Left lung (tissue), 10 donors: ENCODE measurements around the gene AMELY. TPM values are rescaled to one million over a fixed set of nuclear protein-coding genes. Genes with fewer than 3 reads are reported as not detected.

ENCODE experiments used
- ATAC-seq: fragments of 200-7000 bp; cut with Tn5 transposase; one replicate; pipeline ENCODE4 v1.9.1; 2020; ENCODE audit warnings: moderate library complexity
- DNase-seq, 4 donors: peaks; one replicate each; pipeline ENCODE4 v3.0.0-alpha.2; 2013 to 2020
- H3K27ac ChIP-seq, 2 donors: fragments of 200-600 bp; sonication (generic) in 1 of 2; one replicate each; pipeline versions ENCODE4 v1.5.0 to v1.8.0; 2020 to 2021
- H3K27me3 ChIP-seq, 2 donors: fragments of 200-600 bp; sonication (generic) in 1 of 2; one replicate each; pipeline versions ENCODE4 v1.5.0 to v1.8.0; 2020 to 2021
- H3K36me3 ChIP-seq, 2 donors: fragments of 200-600 bp; sonication (generic) in 1 of 2; one replicate each; pipeline versions ENCODE4 v1.5.0 to v1.8.0; 2020 to 2021
- H3K4me1 ChIP-seq, 2 donors: fragments of 200-600 bp; one replicate each; pipeline ENCODE4 v1.8.0; 2021
- H3K4me3 ChIP-seq, 2 donors: fragments of 200-600 bp; sonication (generic) in 1 of 2; one replicate each; pipeline versions ENCODE4 v1.5.0 to v1.8.0; 2020 to 2021; ENCODE audit warnings: mild to moderate bottlenecking in 1 of 2
- H3K9me3 ChIP-seq, 2 donors: fragments of 200-600 bp; sonication (generic) in 1 of 2; one replicate each; pipeline versions ENCODE4 v1.5.0 to v1.8.0; 2020 to 2021
- intact Hi-C, 2 donors: fragments of 100-400 bp; cut with DNase I; formaldehyde crosslinking; loops; one replicate each; pipeline versions ENCODE4 v1.11.2 to v1.14.2; 2022
- polyA plus RNA-seq, 6 donors: library from polyadenylated mRNA; unstranded; fragments of 120-200 nt; gene quantifications; one replicate each; pipeline ENCODE4 v1.2.1, GENCODE V29; 2013; ENCODE audit not compliant: insufficient read length in 6 of 6
- total RNA-seq, 2 donors: library from RNA; stranded (reverse); fragmentation: NEBNext Ultra II Directional; extraction: Animal tissue kit (Norgen Biotek cat#: 25700); gene quantifications; one replicate each; pipeline ENCODE4 v1.2.1, GENCODE V29; 2021
- TF ChIP-seq, protein P1 (sequence below), 2 donors: fragments of 200-600 bp; sonication (generic) in 1 of 2; IDR thresholded peaks; one replicate each; pipeline versions ENCODE4 v1.5.0 to v1.8.0; 2021; ENCODE audit warnings: antibody characterized with exemption in 2 of 2
- donor health status: DM: no; HTN: yes; CAD: no.
- donor health status: DM: no; HTN: no; CAD: no.

AMELY gene
- total and polyA plus RNA-seq, 8 donors = not detected

DNA sequence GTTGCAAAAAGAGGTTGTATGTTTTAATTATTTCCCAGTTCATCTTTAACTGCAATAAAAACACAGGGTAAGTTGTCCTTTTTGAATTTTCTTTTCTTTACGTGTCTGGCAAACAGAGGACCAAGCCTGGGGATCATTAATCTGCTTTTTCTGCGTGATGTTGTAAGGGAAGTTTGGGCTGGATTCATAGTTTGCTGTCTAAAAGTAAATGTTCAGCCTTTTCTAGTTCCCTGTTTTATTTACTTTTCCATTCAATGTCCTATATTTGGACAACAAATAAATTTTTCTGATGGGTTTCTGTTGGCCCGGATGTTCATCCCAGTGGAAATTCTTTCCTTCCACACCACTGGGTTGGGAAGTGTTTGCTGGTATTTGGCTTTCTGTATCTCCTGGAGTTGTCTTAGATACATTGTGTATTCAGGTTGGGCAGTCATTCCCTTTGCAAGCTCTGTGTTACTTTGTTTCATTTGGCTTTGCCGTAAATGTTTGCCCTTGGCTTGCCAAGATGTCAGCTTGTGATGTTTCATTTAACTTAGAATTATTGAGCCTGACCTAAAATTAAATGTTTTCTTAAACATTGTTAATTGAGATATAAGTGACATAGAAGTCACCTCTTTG lies 20.3 kb upstream of the AMELY start:
- no peaks in the 10 kb centered on the region for H3K4me1 ChIP-seq
- no peaks in the 10 kb centered on the region for H3K36me3 ChIP-seq
- intact Hi-C loops = no loop called here
- no peak overlapping the region for H3K4me3 ChIP-seq
- DNase-seq (no peak), ATAC-seq (no peak)
- no peaks in the 10 kb centered on the region for H3K27me3 ChIP-seq
- H3K9me3 ChIP-seq = no peaks in the 10 kb centered on the region
- TF ChIP-seq, protein P1, sequence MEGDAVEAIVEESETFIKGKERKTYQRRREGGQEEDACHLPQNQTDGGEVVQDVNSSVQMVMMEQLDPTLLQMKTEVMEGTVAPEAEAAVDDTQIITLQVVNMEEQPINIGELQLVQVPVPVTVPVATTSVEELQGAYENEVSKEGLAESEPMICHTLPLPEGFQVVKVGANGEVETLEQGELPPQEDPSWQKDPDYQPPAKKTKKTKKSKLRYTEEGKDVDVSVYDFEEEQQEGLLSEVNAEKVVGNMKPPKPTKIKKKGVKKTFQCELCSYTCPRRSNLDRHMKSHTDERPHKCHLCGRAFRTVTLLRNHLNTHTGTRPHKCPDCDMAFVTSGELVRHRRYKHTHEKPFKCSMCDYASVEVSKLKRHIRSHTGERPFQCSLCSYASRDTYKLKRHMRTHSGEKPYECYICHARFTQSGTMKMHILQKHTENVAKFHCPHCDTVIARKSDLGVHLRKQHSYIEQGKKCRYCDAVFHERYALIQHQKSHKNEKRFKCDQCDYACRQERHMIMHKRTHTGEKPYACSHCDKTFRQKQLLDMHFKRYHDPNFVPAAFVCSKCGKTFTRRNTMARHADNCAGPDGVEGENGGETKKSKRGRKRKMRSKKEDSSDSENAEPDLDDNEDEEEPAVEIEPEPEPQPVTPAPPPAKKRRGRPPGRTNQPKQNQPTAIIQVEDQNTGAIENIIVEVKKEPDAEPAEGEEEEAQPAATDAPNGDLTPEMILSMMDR (IDR thresholded peaks at IDR 0.05) = no peak
- no peak overlapping the region for H3K27ac ChIP-seq

DNA sequence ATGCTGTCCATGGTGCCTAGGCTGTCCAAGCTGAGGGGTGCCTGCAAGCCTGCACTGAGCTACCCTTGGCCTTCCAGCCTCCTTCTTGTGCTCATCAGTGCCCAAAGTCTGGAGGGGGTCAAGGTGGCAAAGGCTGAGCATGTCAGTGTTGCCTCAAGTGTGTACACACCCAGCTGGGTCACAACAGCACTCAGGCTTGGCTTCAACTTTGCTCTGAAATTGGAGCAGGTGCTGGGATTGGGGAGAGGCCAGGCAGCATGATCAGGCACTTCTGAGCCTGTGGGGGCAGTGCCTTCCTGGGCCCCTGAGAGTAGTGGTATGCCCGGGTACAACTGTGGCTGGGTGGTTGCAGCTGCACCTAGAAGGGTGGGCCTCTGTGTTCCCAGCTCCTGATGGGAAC lies 17.7 kb upstream of the AMELY start:
- TF ChIP-seq, protein P1 (IDR thresholded peaks at IDR 0.05) = no peak
- no peaks in the 10 kb centered on the region for H3K4me1 ChIP-seq
- H3K9me3 ChIP-seq = no peaks in the 10 kb centered on the region
- H3K4me3 ChIP-seq = no peak overlapping the region
- no peaks in the 10 kb centered on the region for H3K36me3 ChIP-seq
- ATAC-seq (no peak), DNase-seq (no peak)
- H3K27me3 ChIP-seq = no peaks in the 10 kb centered on the region
- H3K27ac ChIP-seq = no peak overlapping the region
- intact Hi-C loops = no loop called here

DNA sequence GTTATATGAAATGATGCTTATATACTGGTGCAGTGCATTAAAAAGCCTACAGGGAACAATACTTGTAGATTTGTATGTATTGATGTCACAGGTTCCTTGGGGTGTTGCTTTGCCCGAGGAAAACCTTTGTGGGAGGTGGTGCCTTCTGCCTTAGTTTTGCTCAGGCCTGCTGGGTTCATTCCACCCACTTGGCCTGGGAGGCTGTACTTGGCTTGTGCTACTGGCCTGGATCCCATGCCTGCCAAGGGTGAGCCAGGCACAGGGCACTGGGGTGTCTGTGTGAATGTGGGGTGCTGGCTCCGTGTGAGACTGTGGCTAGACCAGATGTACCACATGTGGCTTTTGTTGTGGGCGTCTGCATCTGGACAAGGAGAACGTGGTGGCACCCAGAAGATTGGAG lies 16.7 kb upstream of the AMELY start:
- Histone ChIP-seq H3K4me3 (no peak overlapping the region), H3K27me3 (no peaks in the 10 kb centered on the region), H3K9me3 (no peaks in the 10 kb centered on the region), H3K36me3 (no peaks in the 10 kb centered on the region), H3K4me1 (no peaks in the 10 kb centered on the region), H3K27ac (no peak overlapping the region)
- intact Hi-C loops = no loop called here
- TF ChIP-seq, protein P1 (IDR thresholded peaks at IDR 0.05) = no peak
- no peak for DNase-seq
- no peak for ATAC-seq

- TF ChIP-seq, protein P1 (IDR thresholded peaks at IDR 0.05) = no peak
- Histone ChIP-seq H3K4me1 (no peaks in the 10 kb centered on the region), H3K27me3 (no peaks in the 10 kb centered on the region), H3K9me3 (no peaks in the 10 kb centered on the region), H3K4me3 (no peak overlapping the region), H3K27ac (no peak overlapping the region), H3K36me3 (no peaks in the 10 kb centered on the region)
- intact Hi-C loops = no loop called here
- no peak for DNase-seq
- ATAC-seq = no peak
These were observed 9.5 kb upstream of the AMELY start for GRCh38 chrY:6921061-6921460.

- no peak for ATAC-seq
- no peak overlapping the region for H3K4me3 ChIP-seq
These were observed 1.8 kb upstream of the AMELY start for GRCh38 chrY:6913362-6913761.

More at GRCh38 chrY:6913362-6913761, 1.8 kb upstream of the AMELY start:
- Histone ChIP-seq H3K36me3 (no peaks in the 10 kb centered on the region), H3K27ac (no peak overlapping the region), H3K9me3 (no peaks in the 10 kb centered on the region), H3K4me1 (no peaks in the 10 kb centered on the region), H3K27me3 (peaks cover 0 to 42% of the 10 kb centered on the region in 2 donors)
- intact Hi-C loops = no loop called here
- TF ChIP-seq, protein P1 (IDR thresholded peaks at IDR 0.05) = no peak
- no peak for DNase-seq
